Pancreas (tissue), 10 donors: ENCODE data around the gene IFI35. TPM values are rescaled to one million over a fixed set of nuclear protein-coding genes. Genes with fewer than 3 reads are reported as not detected.

Source experiments
- ATAC-seq, 4 donors: fragments of 200-7000 bp; cut with Tn5 transposase; one replicate each; pipeline versions ENCODE4 v1.8.0 to v1.9.1; 2020; ENCODE audit warnings: mild to moderate bottlenecking in 4 of 4, moderate library complexity in 4 of 4
- DNase-seq, 6 donors: peaks; one replicate each; pipeline ENCODE4 v3.0.0-alpha.2; 2020
- FAIRE-seq: peaks from 2 replicates; lab custom pipeline; 2012; peaks lifted over from hg19 to GRCh38; lab: Jason Lieb, UNC
- H3K27ac ChIP-seq, 4 donors: fragments of 200-600 bp; sonication (generic); 1 replicate in 3 of 4; 2 replicates in 1 of 4; pipeline versions ENCODE4 v1.5.0 to v1.8.0; 2020
- H3K27me3 ChIP-seq, 4 donors: fragments of 200-600 bp; one replicate each; pipeline ENCODE4 v1.8.0; 2021
- H3K36me3 ChIP-seq, 3 donors: fragments of 200-600 bp; sonication (generic) in 1 of 3; one replicate each; pipeline versions ENCODE4 v1.5.0 to v1.8.0; 2020 to 2021
- H3K4me1 ChIP-seq, 3 donors: fragments of 200-600 bp; one replicate each; pipeline ENCODE4 v1.8.0; 2021
- H3K4me3 ChIP-seq, 4 donors: fragments of 200-600 bp; sonication (generic) in 2 of 4; one replicate each; pipeline versions ENCODE4 v1.5.0 to v1.8.0; 2020 to 2021
- H3K9me3 ChIP-seq, 4 donors: fragments of 200-600 bp; one replicate each; pipeline ENCODE4 v1.8.0; 2021
- CTCF ChIP-seq, 4 donors: fragments of 200-600 bp; sonication (generic) in 3 of 4; IDR thresholded peaks; one replicate each; pipeline versions ENCODE4 v1.5.0 to v1.8.0; 2021; ENCODE audit warnings: antibody characterized with exemption in 4 of 4
- WGBS, 2 donors: extraction: QIAGEN DNeasy Blood & Tissue Kit; methylation state at CpG; one replicate each; pipeline ENCODE4 v1.1.7; 2013; 5-methylcytosine and 5-hydroxymethylcytosine counted together
- intact Hi-C, 3 donors: fragments of 100-400 bp; cut with DNase I; formaldehyde crosslinking; loops; one replicate each; pipeline versions ENCODE4 v1.11.1 to v1.14.2; 2022
- polyA plus RNA-seq, 2 donors: library from polyadenylated mRNA; stranded (reverse); fragments of 200-250 nt; gene quantifications; one replicate each; pipeline ENCODE4 v1.2.3, GENCODE V29; 2013
- total RNA-seq, 6 donors: library from RNA; stranded (reverse); fragmentation: NEBNext Ultra II Directional in 4 of 6; extraction: Animal tissue kit (Norgen Biotek cat#: 25700) in 4 of 6; gene quantifications; one replicate each; pipeline versions ENCODE4 v1.2.1 to v1.2.4, GENCODE V29; 2021 to 2023
- donor health status: healthy with polysubstance abuse.
- donor health status: DM: no; HTN: no; CAD: no; lungs with moderate emphysema.
- donor health status: DM: no; HTN: no; CAD: no.
- donor health status: control.
- donor health status: control.
- donor health status: Bipolar disorder and iron deficiency.
- donor health status: DM: yes; HTN: yes; CAD: no.
- donor health status: DM: no; HTN: no; CAD: no.
- donor health status: DM: no; HTN: no; CAD: no.
- donor health status: DM: yes; HTN: yes; CAD: no.

IFI35 gene
- total and polyA plus RNA-seq, 8 donors = 6.0 to 23.9 (median 10.0) TPM

GRCh38 chr17:43056051-43056450 lies 49.5 kb downstream of the IFI35 start:
- no peak for DNase-seq
- FAIRE-seq = no peak
- ATAC-seq = no peak
- no peaks in the 10 kb centered on the region for H3K36me3 ChIP-seq
- H3K4me3 ChIP-seq = no peak overlapping the region
- no peaks in the 10 kb centered on the region for H3K9me3 ChIP-seq
- WGBS, 2 donors = 94 to 98% methylated on average over 7 of the region's 7 CpGs
- H3K27me3 ChIP-seq = no peaks in the 10 kb centered on the region
- H3K27ac ChIP-seq = no peak overlapping the region
- intact Hi-C loops = no loop called here
- TF ChIP-seq CTCF (IDR thresholded peaks at IDR 0.05) = no peak
- no peaks in the 10 kb centered on the region for H3K4me1 ChIP-seq

GRCh38 chr17:43062984-43063638 lies 56.5 kb downstream of the IFI35 start:
- no peaks in the 10 kb centered on the region for H3K36me3 ChIP-seq
- no peak for FAIRE-seq
- no peak for DNase-seq
- no peak overlapping the region for H3K27ac ChIP-seq
- intact Hi-C loops = no loop called here
- H3K4me3 ChIP-seq = no peak overlapping the region
- no peak for ATAC-seq
- H3K4me1 ChIP-seq = no peaks in the 10 kb centered on the region
- no peak for TF ChIP-seq CTCF (IDR thresholded peaks at IDR 0.05)
- no peaks in the 10 kb centered on the region for H3K9me3 ChIP-seq
- no peaks in the 10 kb centered on the region for H3K27me3 ChIP-seq
- WGBS, 2 donors = 91 to 93% methylated on average over 10 of the region's 10 CpGs

Other genes with a start within 250 kb of the IFI35 start
- gene RAMP2, start 245.6 kb upstream of the IFI35 start, total RNA-seq = 1 to 10 TPM; 2.4 to 9.2 (median 4.7) TPM
- gene RAMP2, start 245.6 kb upstream of the IFI35 start, polyA plus RNA-seq = 10 to 100 TPM; 15.9 to 26.5 TPM
- gene VPS25, start 233.3 kb upstream of the IFI35 start, total RNA-seq = 10 to 100 TPM; 18.1 to 30.7 (median 26.0) TPM
- 10 to 100 TPM; 24.6 to 46.9 TPM for gene VPS25, start 233.3 kb upstream of the IFI35 start, polyA plus RNA-seq
- gene WNK4, start 226.2 kb upstream of the IFI35 start, total RNA-seq = under 1 TPM; 0.19 to 0.87 (median 0.51) TPM
- 1 to 10 TPM; 1.1 to 4.7 TPM for gene WNK4, start 226.2 kb upstream of the IFI35 start, polyA plus RNA-seq
- gene COA3, start 208.1 kb upstream of the IFI35 start, total RNA-seq = 10 to 100 TPM; 48.1 to 73.6 (median 64.7) TPM
- 100 to 1,000 TPM; 107 to 130 TPM for gene COA3, start 208.1 kb upstream of the IFI35 start, polyA plus RNA-seq
- under 1 TPM; 0.13 to 0.78 (median 0.55) TPM for gene CNTD1, start 207.9 kb upstream of the IFI35 start, total RNA-seq
- under 1 TPM; 0.19 to 0.47 TPM for gene CNTD1, start 207.9 kb upstream of the IFI35 start, polyA plus RNA-seq
- 10 to 100 TPM; 35.2 to 49.7 (median 44.6) TPM for gene BECN1, start 182.5 kb upstream of the IFI35 start, total RNA-seq
- gene BECN1, start 182.5 kb upstream of the IFI35 start, polyA plus RNA-seq = 10 to 100 TPM; 20.1 to 38.9 TPM
- gene PSME3, start 173.4 kb upstream of the IFI35 start, total RNA-seq = 10 to 100 TPM; 25.8 to 51.6 (median 45.0) TPM
- gene PSME3, start 173.4 kb upstream of the IFI35 start, polyA plus RNA-seq = 10 to 100 TPM; 17.8 to 27.7 TPM
- 1 to 10 TPM in 1 of 6 donors, under 1 TPM in 5; 0.37 to 1.7 (median 0.56) TPM for gene AOC2, start 162.2 kb upstream of the IFI35 start, total RNA-seq
- gene AOC2, start 162.2 kb upstream of the IFI35 start, polyA plus RNA-seq = under 1 TPM; 0.77 to 0.87 TPM
- 1 to 10 TPM; 1.9 to 9.5 (median 5.8) TPM for gene AOC3, start 155.6 kb upstream of the IFI35 start, total RNA-seq
- 10 to 100 TPM in 1 of 2 donors, 1 to 10 TPM in 1; 6.2 to 11.3 TPM for gene AOC3, start 155.6 kb upstream of the IFI35 start, polyA plus RNA-seq
- under 1 TPM in 4 of 6 donors, not detected in 2; 0.17 to 0.72 (median 0.23) TPM for gene G6PC1, start 106.0 kb upstream of the IFI35 start, total RNA-seq
- gene G6PC1, start 106.0 kb upstream of the IFI35 start, polyA plus RNA-seq = under 1 TPM; 0.08 to 0.42 TPM
- gene AARSD1, start 42.3 kb upstream of the IFI35 start, total RNA-seq = 10 to 100 TPM; 20.4 to 31.5 (median 25.1) TPM
- 10 to 100 TPM; 75.3 to 89.1 TPM for gene AARSD1, start 42.3 kb upstream of the IFI35 start, polyA plus RNA-seq
- under 1 TPM; 0.12 to 0.41 (median 0.23) TPM for gene PTGES3L, start 26.7 kb upstream of the IFI35 start, total RNA-seq
- 1 to 10 TPM in 1 of 2 donors, under 1 TPM in 1; 0.53 to 1.0 TPM for gene PTGES3L, start 26.7 kb upstream of the IFI35 start, polyA plus RNA-seq
- 10 to 100 TPM in 1 of 6 donors, 1 to 10 TPM in 5; 6.3 to 12.1 (median 7.9) TPM for gene RUNDC1, start 26.2 kb upstream of the IFI35 start, total RNA-seq
- 1 to 10 TPM; 9.1 to 9.6 TPM for gene RUNDC1, start 26.2 kb upstream of the IFI35 start, polyA plus RNA-seq
- 100 to 1,000 TPM; 284 to 613 (median 489) TPM for gene RPL27, start 8.4 kb upstream of the IFI35 start, total RNA-seq
- 1,000 to 10,000 TPM; 1,179 to 1,185 TPM for gene RPL27, start 8.4 kb upstream of the IFI35 start, polyA plus RNA-seq
- 100 to 1,000 TPM in 1 of 6 donors, 10 to 100 TPM in 5; 65.8 to 132 (median 80.5) TPM for gene VAT1, start 15.6 kb downstream of the IFI35 start, total RNA-seq
- gene VAT1, start 15.6 kb downstream of the IFI35 start, polyA plus RNA-seq = 10 to 100 TPM; 47.9 to 51.8 TPM
- gene RND2, start 18.4 kb downstream of the IFI35 start, total RNA-seq = under 1 TPM; 0.22 to 0.71 (median 0.57) TPM
- gene RND2, start 18.4 kb downstream of the IFI35 start, polyA plus RNA-seq = 1 to 10 TPM in 1 of 2 donors, under 1 TPM in 1; 0.46 to 1.1 TPM
- 1 to 10 TPM; 1.1 to 4.6 (median 2.5) TPM for gene BRCA1, start 118.6 kb downstream of the IFI35 start, total RNA-seq
- gene BRCA1, start 118.6 kb downstream of the IFI35 start, polyA plus RNA-seq = 1 to 10 TPM; 1.4 to 2.6 TPM
- gene NBR1, start 164.4 kb downstream of the IFI35 start, total RNA-seq = 10 to 100 TPM; 26.0 to 54.0 (median 33.7) TPM
- 10 to 100 TPM; 15.5 to 27.4 TPM for gene NBR1, start 164.4 kb downstream of the IFI35 start, polyA plus RNA-seq
- 1 to 10 TPM; 2.6 to 7.9 (median 4.4) TPM for gene TMEM106A, start 205.1 kb downstream of the IFI35 start, total RNA-seq
- gene TMEM106A, start 205.1 kb downstream of the IFI35 start, polyA plus RNA-seq = 1 to 10 TPM; 1.4 to 6.8 TPM
- gene CCDC200, start 221.8 kb downstream of the IFI35 start, total RNA-seq = under 1 TPM in 1 of 6 donors, not detected in 5; 0.51 TPM
- gene CCDC200, start 221.8 kb downstream of the IFI35 start, polyA plus RNA-seq = under 1 TPM; 0.26 to 0.80 TPM
- gene RNU2-1, start 227.2 kb downstream of the IFI35 start, total RNA-seq = 1,000 to 10,000 TPM in 5 of 6 donors, 100 to 1,000 TPM in 1; 653 to 5,015 (median 2,487) TPM
- not detected for gene RNU2-1, start 227.2 kb downstream of the IFI35 start, polyA plus RNA-seq